Esophagus squamous epithelium (tissue), 4 donors: Measurements from ENCODE around the gene GSE1.

Experiments used
- CTCF ChIP-seq, 6 experiments: fragments of 450-650 bp in 4 of 6; fragments of 200-600 bp in 2 of 6; sonication (generic) in 2 of 6; IDR thresholded peaks; one replicate each; pipeline ENCODE4 v1.5.1; 2016 to 2019; ENCODE audit warnings: antibody characterized with exemption in 6 of 6, mild to moderate bottlenecking in 4 of 6, moderate library complexity in 4 of 6
- POLR2A ChIP-seq, 4 donors: fragments of 450-650 bp; IDR thresholded peaks; one replicate each; pipeline ENCODE4 v1.6.1; 2017; ENCODE audit warnings: antibody characterized with exemption in 4 of 4, mild to moderate bottlenecking in 4 of 4, moderate library complexity in 3 of 4

DNA sequence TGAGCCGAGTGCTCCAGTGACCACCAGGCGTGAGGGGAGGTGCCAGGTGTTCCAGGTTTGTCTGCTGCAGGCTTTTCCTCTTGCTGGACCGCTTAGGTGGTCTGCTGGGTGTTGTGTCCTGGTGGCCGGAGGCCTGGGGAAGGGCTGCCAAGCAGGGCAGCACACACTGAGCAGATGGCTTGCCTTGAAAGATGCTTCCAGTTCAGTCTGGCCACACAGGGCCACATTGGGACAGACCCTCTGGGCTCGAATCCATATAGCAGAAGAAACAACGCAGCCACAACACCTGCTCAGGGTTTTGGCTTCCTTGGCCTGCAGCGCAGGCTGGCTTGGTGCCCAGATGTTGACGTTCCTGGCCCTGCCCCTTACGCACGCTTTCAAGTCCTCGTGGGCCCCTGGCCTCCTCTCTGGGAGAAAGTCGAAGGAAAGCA, 50.8 kb downstream of the GSE1 start:
- TF ChIP-seq CTCF (IDR thresholded peaks at IDR 0.05), result no peak
- no peak for TF ChIP-seq POLR2A (IDR thresholded peaks at IDR 0.05)
